EL (cell line): Measurements from ENCODE around the gene COL25A1.
A peak's percentile ranks its signal among the peaks of the same experiment; 100 is the strongest.

ENCODE experiments used
- DNase-seq: peaks from one replicate; pipeline ENCODE4 v3.0.0-alpha.2; 2016

COL25A1 gene

DNA sequence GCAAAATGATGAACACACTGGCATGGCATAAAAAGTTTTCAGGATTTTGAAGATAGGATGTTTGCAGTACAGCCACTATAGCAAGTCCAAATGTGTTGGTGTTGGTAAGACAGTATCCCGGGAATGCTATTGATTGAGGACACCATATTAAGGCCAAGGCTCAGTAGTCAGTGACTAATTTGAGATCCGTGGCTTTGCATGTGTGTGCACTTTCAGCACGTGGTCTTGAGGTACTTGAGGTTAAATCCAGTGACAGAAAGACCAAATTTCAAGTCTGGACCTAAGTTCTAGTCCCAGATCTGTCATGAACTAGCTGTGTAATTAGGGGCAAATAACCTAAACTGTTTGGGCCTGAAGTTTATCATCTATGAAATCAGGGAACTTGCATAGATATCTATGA, 463.1 kb downstream of the COL25A1 start:
- no peak for DNase-seq

DNA sequence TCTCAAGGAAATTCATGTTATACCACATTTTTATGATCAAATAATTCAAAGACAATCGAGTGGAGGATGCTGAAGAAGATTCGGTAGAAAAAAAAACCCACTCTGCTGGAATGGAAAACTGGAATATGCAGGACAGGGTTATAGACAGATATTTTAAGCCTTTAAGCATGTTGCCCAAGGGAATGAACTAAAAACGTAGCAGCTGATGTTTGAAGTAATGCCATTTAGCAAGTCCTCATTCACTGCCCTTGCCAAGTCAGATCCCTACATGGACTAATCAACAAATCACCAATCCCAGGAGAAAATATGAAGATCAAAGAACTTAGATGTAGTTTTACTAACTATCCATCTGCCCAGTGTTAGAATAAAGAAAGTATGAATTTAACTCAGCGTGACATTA, 464.0 kb downstream of the COL25A1 start:
- no peak for DNase-seq

DNA sequence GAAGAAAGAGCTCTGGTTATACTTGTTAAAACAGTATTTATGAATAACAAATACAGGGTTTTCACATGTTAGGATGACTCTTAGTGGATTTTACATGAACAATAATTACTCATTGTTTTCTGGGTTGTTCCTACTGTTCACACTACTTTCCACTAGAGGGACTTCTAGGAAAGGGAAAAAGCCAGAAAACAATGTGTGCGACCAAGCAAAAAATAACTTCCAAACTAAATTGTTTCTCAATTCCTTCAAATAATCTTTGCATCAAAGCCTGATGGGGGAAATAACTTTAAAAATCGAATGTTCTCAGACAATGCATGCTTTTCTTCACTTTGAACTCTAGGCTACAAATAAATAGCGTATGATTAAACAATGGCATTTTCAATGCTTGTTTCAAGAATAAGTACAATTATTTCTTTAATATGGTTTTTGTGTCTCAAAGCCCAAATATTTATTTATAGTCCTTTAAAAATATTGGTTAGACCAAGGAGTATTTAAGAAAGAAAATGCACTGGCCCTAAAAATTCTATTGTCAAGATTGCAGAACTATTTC, 467.5 kb downstream of the COL25A1 start:
- peak; percentile 41 for DNase-seq

DNA sequence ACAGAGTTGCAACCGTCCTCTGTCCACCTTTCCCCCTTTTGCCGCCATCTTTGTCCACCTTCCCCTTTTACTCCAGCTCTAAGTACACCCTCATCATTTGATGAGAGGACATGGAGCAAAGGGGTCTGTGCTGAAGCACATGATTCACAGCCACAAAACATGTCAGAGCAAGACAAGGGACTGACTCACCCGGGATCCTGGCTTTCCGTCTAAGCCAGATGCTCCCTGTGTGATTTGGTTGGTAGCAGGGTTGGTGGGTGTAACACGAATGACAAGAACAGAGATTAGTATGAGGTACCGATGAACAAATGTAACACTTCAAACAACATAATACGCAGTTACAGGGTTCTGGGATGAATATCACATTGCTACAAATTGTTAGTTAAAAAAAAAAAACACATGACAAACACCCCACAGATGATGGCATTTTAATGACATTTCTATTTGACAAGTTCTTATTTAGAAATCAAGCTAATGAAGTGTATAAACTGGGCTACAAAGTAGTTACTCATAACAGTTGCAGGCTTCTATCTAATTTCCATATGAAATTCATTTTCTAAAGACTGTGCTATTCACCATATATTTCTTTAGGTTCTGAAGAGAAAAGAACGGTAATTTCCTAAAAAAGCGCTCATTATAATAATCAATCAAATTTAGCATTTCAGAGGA, 468.2 kb downstream of the COL25A1 start:
- DNase-seq, result peak; percentile 74

DNA sequence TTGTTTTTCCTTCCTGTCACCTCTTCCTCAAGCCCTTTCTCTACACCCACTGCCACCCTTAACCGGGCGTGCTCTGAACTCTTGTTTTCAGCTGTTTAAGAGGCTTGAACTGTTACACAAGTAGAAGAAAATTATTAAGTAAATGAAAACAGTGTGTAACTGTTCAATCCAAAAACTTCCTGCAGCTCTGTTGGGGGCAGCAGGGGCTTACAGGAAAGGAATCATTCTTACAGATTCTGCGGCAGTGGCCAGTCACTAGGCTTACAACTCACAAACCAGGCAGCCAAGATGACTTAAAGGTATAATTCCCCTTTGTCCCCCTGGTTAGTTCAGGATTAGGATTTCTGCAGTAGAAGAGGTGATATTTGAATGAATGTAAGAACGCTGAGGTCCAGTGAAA, 469.4 kb downstream of the COL25A1 start:
- no peak for DNase-seq

DNA sequence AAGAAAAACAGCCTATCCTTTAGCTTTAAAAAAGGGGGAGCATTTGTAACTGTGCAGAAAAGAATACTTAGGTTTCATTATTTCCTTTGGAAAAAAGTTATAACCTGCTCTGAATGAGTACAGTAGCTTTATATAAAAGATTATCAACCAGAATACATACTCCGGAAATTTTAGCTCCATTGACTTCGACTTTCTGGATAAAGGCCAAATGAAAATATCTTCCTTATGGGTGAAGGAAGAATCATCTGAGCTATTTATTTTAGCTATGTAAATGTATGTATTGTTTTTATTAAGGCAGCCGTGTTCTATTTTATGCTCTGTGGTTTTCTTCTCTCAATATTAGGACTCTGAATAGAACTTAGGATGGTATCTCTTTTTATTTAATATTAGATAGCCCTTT, 470.6 kb downstream of the COL25A1 start:
- DNase-seq, result no peak

DNA sequence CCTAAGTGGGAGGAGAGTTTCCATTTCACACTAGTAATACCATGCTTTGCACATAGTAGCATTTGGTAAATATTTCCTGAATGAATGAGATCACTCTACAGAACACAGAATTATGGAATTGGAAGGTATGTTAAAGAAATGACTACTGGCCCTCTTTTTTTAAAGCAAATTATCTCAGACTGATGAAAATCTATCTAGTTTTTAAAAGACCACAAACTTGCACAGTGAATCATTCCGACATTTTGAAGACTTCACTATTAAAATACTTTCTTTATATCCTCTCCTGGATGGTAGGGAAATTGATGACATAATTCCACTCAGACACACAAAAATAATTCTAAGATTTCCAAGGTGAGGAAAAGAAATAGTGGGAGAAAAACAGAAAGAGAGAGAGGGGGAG, 471.2 kb downstream of the COL25A1 start:
- no peak for DNase-seq

DNA sequence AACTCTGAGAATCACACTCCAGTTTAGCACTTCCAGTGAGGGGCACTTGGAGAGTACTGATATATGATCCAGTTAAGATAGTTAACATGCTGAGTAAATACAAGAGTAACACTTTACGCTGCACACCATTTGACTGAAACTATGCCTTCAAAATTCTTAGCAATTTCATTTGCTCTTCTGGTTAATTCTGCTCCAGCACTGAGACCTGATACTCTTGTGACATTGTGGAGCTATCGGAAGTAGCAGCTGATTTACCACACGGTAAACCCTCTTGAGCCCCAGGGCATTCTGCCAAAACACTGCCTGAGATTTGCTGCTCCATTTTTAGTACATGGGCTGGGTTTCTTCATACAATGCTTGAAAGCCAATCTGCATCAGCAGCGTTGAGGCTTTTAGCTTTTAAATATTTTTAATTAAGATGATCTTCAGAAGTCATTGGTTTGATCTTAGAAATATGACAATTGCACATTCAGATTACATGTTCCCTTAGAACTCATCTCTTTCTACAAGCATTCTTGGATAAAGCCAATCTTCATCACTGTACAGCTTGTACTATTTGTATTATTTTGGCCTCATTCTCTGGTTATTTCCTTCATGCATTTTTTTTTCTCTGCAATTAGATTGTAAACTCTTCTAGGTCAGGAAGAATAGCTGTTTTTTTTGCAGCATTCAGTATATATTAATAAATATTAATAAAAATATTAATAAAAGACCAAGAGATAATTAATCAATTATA, 471.8 kb downstream of the COL25A1 start:
- no peak for DNase-seq

DNA sequence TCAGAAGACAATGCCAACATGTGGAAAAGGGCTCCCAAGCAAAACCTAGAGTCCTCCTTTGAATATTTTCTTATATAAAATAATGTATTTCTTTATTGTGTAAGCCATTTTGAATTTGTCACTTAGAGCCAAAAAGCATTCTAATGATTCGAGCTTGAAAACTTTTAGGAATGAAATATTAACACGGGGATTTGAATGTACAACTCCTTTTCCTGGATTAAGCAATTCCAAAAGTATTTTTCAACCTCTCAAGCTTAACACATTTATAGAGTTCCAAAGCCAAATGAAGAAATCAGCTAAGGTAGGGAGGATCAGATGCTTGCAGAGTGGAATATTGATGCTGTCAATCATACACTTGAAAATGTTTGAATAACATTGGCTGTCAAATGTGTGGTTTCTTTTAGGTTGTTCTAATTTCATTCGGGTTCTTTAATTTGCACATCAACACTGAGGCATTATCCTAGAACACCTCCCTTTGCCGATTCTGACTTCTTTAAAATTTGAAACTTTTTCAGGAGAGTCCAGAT, 472.4 kb downstream of the COL25A1 start:
- DNase-seq, result peak; percentile 4

DNA sequence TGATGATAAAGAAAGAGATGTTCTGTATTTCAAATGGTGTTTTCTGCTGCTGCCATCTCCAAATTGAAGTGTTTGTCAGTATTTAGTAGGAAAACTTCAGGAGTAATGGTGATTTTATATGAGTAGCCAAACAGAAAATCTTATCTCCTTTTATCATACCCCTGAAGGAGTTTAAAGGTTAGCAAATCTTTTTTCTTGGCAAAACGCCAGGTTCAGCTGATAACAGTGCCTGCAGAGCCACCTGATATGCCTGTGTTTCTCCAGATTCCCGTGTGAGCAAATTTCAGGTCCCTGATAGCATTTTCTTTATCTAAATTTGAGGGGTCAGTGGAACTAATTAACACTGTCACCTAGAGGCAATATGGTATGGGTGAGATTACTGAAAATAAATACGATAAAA, 473.8 kb downstream of the COL25A1 start:
- DNase-seq, result no peak

DNA sequence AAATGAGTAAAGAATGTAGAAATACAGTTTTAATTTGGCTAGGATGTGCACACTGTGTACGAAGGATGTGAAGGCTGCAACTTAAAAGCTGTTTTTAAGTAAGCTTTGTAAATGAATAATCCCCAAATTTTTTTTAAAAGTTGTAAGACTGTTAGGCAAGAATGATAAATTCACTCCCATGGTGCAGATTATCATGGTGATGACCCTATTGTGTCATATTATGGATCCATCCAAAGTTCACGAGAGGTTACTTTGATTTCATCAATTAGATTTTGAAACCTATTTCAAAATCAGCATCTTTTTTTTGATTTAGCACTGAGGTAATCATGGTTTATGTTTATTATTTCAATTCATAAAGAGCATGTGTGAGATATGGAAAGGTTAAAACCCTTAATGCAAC, 476.7 kb downstream of the COL25A1 start:
- DNase-seq, result no peak

DNA sequence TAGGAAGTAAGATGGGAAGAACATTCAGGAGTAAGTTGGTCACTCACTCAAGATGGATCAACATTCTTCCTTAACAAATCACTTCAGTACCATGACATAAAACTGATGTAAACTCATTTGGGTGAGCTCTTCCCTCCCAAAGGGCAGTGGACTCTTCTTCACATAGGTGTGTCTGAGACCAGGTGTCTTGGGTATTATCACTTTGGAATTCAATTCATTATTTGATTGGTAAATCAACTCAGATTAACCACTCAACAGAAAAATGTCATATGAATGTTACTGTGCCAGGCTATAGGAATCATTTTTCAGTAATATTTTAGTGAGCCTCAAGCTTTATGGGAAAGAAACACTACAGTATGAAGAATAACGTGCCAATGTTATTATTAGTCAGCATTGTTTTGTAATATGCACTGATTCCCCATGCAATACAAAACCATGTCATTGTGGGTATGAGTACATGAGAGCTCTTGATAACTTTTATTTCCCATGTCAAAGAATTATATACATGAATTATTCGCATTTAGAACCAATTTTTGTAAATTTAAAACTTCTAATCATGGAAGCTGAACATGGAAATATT, 481.0 kb downstream of the COL25A1 start:
- peak; percentile 22 for DNase-seq

DNA sequence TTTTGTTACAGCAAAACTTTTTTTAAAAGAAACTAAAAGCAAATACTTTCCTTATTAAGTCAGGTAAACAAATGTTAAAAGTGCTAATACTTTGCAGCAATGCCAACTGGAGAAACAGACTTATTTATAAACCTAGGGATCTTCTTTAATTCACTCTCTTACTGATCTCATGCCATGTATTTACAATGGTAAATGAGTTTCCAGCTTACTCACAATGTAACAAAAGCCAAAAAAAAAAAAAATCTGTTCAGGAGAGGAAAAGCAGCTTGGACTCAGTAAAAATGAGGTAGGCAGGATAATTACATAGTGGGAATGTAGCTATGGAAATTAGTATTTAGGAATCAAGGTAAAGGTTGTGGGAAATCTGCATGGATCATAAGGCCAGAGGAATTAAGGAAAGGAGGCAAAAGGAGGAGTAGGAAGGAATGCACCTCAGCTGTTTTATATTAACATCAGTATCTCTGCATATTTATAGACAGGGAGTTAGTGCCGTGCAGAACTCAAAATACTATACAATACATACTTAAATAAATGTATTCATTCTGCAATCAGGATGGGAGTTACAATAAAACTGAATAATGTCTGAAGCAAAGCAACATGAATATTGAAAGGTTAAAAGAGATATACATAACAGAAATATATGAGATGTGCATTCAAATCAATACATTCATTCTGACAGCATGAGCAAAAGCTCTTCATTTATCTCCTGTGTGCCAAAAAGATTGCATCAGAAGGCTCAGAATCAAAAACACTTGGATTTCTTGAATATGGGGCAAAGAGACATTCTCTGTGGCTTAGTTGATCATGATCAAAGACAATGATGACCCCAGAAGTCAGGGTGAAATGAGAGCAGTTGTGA, 481.7 kb downstream of the COL25A1 start:
- peak; percentile 7 for DNase-seq

DNA sequence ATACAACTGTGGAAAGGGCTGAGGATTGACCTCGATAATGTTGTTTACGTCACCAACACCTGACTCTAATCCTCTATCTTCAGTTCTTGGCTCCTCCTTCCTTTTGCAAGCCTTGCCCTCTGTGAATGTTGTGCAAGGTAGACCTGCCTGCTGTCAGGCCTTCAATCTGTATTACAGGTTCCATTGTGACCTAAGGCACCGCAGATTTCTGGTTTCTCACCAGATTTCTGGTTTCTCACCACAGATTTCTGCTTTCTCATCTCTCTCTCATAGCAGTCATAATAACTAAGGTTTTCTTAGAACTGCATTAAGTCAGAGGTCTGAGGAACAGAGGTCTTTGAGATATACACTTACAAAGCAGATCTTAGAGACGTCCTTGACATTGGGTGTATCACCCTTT, 488.1 kb downstream of the COL25A1 start:
- no peak for DNase-seq

DNA sequence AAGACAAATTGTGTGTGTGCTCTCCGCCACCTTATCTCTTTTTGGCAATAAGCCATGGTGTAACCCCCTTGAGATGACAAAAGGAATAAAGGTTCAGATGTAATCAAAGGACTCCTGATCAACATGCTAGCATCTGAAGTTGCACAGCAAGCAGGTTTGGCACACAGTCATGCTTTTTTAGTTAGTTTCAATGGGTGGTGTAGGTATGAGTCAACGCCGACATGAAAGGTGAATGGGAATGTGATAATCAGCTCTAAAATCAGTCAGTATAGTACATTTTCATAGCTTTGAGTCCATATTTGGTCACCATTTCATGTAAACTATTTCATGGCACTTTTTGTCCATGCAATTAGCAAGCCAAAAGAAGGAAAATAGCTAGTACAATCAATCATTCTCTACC, 489.2 kb downstream of the COL25A1 start:
- no peak for DNase-seq

DNA sequence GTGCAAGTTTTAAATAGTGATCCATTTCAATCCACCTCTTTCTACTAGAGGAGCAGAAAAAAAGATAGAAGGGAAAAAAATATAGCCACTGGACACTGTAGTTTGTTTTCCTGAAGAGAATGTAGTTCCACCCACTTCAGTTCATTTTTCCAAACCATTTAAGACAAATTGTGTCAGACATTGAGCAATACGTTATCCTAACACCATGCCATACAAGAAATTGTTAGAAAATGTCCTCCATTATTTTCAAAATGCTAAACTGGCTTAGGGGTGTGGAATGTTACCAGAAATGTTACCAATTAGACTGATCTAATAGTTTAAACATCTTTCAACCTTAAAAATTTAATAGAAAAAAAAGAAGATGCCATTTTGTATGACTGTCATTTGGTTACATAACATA, 491.0 kb downstream of the COL25A1 start:
- no peak for DNase-seq

DNA sequence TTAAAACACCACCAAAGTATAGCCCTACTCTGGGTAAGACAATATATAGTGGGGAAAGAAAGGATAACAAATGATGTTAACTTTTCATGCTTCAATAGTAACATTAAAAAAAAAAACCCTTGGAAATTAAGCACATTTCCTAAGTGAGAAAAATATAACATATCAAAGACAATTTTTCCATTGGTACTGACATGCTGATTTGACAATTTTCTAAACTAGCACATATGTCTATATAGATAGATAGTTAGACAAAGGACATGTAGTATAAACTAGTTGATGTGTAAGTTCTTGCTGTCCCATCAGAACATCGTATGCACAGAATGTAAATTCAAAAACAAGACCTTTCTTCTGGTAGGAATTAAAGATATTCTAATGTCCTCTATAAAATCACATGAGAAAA, 492.4 kb downstream of the COL25A1 start:
- DNase-seq, result no peak

DNA sequence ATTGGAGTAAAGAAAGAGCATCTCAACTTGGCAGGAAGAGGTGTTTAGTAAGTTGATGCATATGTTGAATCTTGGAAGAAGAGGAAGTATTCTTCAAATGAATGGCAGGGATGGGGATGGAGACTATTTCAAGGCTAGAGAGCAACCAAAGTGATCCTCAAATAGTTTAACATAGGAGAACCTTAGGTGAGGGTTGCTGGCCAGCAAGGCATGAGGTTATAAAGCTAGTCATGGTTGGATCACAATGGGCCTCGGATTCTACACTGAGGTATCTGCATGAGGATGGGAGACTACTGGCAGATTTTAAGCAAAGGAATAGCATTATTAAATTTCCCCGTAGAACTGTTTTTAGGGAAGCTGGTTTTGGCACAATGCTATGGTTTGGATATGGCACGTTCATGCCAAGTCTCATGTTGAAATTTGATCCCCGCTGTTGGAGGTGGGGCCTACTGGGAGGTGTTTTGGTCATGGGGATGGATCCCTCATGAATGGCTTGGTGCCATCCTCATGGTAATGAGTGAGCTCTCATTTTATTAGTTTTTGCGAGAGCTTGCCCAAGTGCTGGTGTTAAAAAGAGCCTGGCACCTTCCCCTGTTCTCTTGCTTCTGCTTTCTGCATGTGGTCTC, 497.7 kb downstream of the COL25A1 start:
- DNase-seq, result no peak

DNA sequence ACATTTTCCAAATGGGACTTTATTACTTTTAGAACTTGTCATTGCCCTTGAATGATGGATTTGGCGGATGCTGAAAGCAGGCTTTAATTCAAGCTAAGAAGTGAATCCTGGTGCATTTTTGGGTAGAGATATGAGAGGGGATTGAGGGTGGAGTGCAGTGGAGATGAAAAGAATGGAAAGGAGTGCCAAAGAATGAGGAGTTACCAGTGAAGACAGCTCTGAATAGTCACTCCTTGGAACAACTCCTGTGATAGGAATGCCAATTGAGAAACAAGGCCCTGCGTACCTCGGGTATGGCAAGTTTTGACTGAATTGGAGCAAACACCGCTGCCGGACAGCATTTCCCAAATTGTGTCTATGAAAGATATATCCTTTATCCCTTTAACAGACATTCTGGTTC, 503.2 kb downstream of the COL25A1 start:
- DNase-seq, result no peak

DNA sequence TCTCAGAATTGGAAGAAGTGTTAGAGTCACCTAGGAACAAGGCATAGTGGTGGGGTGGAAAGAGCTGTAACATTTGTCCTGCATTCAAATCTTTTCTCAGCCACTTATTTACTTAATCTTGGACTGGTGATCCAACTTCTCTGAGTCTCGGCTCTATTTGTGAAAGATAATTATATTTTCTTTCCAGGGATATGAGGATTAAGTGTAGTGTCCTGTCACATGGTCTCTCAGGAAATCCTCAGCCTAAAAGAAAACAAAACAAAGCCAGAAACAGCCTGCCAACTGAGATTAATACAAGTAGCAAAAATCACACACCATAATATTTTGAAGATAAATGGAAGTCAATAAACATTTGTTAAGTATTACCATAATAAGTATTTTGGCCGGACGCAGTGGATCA, 506.3 kb downstream of the COL25A1 start:
- DNase-seq, result no peak

DNA sequence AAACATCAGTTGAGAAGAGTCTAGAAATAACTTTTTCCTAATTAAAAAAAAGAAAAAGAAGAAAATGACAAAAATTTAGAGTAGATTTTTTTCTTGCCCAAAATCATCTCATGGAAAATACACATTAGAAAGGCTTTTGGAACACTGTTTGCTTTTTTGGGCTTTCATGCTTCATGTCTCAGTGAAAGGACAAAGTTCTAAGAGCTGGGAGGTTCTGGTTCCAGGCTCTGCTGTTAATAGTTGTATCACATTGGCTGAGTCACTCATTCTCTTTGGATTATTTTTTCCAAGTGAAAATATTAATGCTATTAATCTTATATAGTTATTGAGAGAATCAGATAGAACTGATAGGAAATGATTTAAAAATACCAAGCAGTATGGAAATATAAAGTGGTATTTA, 506.7 kb downstream of the COL25A1 start:
- no peak for DNase-seq

DNA sequence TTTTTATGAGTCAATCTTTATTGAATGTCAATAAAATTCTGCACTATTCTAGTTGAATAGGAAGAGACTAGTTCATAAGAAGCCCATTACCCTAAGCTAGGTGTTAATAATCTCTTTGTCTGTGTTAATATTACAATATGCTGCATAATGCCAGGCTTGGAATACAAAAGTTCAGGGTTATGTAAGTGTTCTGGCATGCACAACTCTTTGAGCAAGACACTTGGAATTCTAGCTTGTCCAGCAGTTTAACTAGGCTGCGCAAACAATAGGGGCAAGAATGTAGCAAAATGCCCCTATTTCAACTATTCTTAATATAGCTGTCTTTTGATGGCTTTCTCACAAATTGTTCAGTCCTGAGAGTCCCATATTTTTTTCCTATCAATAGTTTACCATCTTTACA, 508.3 kb downstream of the COL25A1 start:
- peak; percentile 14 for DNase-seq
